Cardiac fibroblast (primary cell): ENCODE results near the gene MON1A.

Experiments used
- DNase-seq, 2 donors: peaks; one replicate each; pipeline versions ENCODE4 v3.0.0 to v3.0.0-alpha.2; 2010; ENCODE audit warnings: low read depth in 2 of 2
- H3K4me3 ChIP-seq, 2 donors: replicated peaks in 1 of 2; 1 replicate in 1 of 2; 2 replicates in 1 of 2; pipeline ENCODE4 v1.5.1; 2011; ENCODE audit warnings: low read depth in 2 of 2, low read length in 2 of 2, mild to moderate bottlenecking in 2 of 2, moderate library complexity in 1 of 2
- CTCF ChIP-seq: IDR thresholded peaks from one replicate; pipeline ENCODE4 v1.5.1; 2011; ENCODE audit warnings: low read depth, mild to moderate bottlenecking, low read length, inconsistent platforms

Gene MON1A

GRCh38 chr3:49916686-49917085 lies 12.9 kb downstream of the MON1A start:
- no peak for TF ChIP-seq CTCF
- no peak overlapping the region for H3K4me3 ChIP-seq
- DNase-seq: peak; percentile 52

GRCh38 chr3:49914906-49915305 lies 14.7 kb downstream of the MON1A start:
- TF ChIP-seq CTCF: no peak
- no peak for DNase-seq
- H3K4me3 ChIP-seq: no peak overlapping the region

- H3K4me3 ChIP-seq: no peak overlapping the region
- no peak for TF ChIP-seq CTCF
- DNase-seq: no peak
Observed at GRCh38 chr3:49912881-49913281, 16.7 kb downstream of the MON1A start.

- H3K4me3 ChIP-seq: no peak overlapping the region
- TF ChIP-seq CTCF: no peak
- no peak for DNase-seq
Observed at GRCh38 chr3:49911611-49912010, 18.0 kb downstream of the MON1A start.

GRCh38 chr3:49911124-49911420 lies 18.5 kb downstream of the MON1A start:
- H3K4me3 ChIP-seq: no peak overlapping the region
- TF ChIP-seq CTCF: no peak
- DNase-seq: no peak

- no peak overlapping the region for H3K4me3 ChIP-seq
- no peak for TF ChIP-seq CTCF
- no peak for DNase-seq
Observed at GRCh38 chr3:49910409-49911123, 19.0 kb downstream of the MON1A start.
